MM.1S (cell line): ENCODE data around the gene TRNP1.

Source experiments
- DNase-seq: peaks from one replicate; pipeline ENCODE4 v3.0.0-alpha.2; 2015
- H2AFZ ChIP-seq: fragments of 300-600 bp; sonication (generic); 2 replicates; pipeline ENCODE4 v1.6.0; 2016; ENCODE audit warnings: antibody characterized with exemption, low read length
- H3F3A ChIP-seq: fragments of 300-600 bp; sonication (generic); 2 replicates; pipeline ENCODE4 v1.6.1; 2016; ENCODE audit warnings: mild to moderate bottlenecking, antibody characterized with exemption, low read length, moderate library complexity, mixed read lengths; ENCODE audit not compliant: insufficient read depth
- H3K27ac ChIP-seq: fragments of 300-600 bp; sonication (generic); 2 replicates; pipeline ENCODE4 v1.5.1; 2016; ENCODE audit warnings: mild to moderate bottlenecking, low read length
- H3K27me3 ChIP-seq: fragments of 300-600 bp; sonication (generic); replicated peaks from 2 replicates; pipeline ENCODE4 v1.6.0; 2016; ENCODE audit warnings: low read length; ENCODE audit not compliant: insufficient read depth
- H3K36me3 ChIP-seq: fragments of 300-600 bp; sonication (generic); replicated peaks from 2 replicates; pipeline ENCODE4 v1.6.1; 2016; ENCODE audit warnings: mild to moderate bottlenecking, low read length, mixed read lengths; ENCODE audit not compliant: insufficient read depth
- H3K4me1 ChIP-seq: fragments of 300-600 bp; sonication (generic); 2 replicates; pipeline ENCODE4 v1.6.1; 2016; ENCODE audit warnings: low read length, mixed read lengths
- H3K4me2 ChIP-seq: fragments of 300-600 bp; sonication (generic); 2 replicates; pipeline ENCODE4 v1.6.0; 2016; ENCODE audit warnings: low read depth, low read length
- H3K4me3 ChIP-seq: fragments of 300-600 bp; sonication (generic); 2 replicates; pipeline ENCODE4 v1.5.1; 2016; ENCODE audit warnings: low read length, mixed read lengths
- H3K79me2 ChIP-seq: fragments of 300-600 bp; sonication (generic); 2 replicates; pipeline ENCODE4 v1.6.1; 2016; ENCODE audit warnings: mixed run types, low read length, mixed read lengths
- H3K9ac ChIP-seq: fragments of 300-600 bp; sonication (generic); 2 replicates; pipeline ENCODE4 v1.6.1; 2016; ENCODE audit warnings: low read length, mixed read lengths
- H3K9me2 ChIP-seq: fragments of 300-600 bp; sonication (generic); replicated peaks from 2 replicates; pipeline ENCODE4 v1.6.1; 2016; ENCODE audit warnings: mild to moderate bottlenecking, low read length, mixed read lengths; ENCODE audit not compliant: insufficient read depth
- H3K9me3 ChIP-seq: fragments of 300-600 bp; sonication (generic); replicated peaks from 2 replicates; pipeline ENCODE4 v1.6.1; 2016; ENCODE audit warnings: mild to moderate bottlenecking, low read length, mixed read lengths; ENCODE audit not compliant: insufficient read depth
- H4K20me1 ChIP-seq: fragments of 300-600 bp; sonication (generic); 2 replicates; pipeline ENCODE4 v1.6.1; 2016; ENCODE audit warnings: mild to moderate bottlenecking, low read length, moderate library complexity, mixed read lengths; ENCODE audit not compliant: insufficient read depth
- CTCF ChIP-seq: fragments of 300-600 bp; sonication (generic); IDR thresholded peaks from 2 replicates; pipeline ENCODE4 v1.5.1; 2016; ENCODE audit warnings: antibody characterized with exemption, low read length, mixed read lengths
- EZH2 ChIP-seq: fragments of 300-600 bp; sonication (generic); optimal IDR thresholded peaks from 2 replicates; pipeline ENCODE3; 2017; ENCODE audit warnings: low read depth, mild to moderate bottlenecking, antibody characterized with exemption, low read length, mixed read lengths
- EZH2phosphoT487 ChIP-seq: fragments of 300-600 bp; sonication (generic); IDR thresholded peaks from 2 replicates; pipeline ENCODE4 v1.6.1; 2018; ENCODE audit warnings: antibody characterized with exemption, low read length

The TRNP1 gene

GRCh38 chr1:26970810-26971209 is 22.7 kb upstream of the TRNP1 start:
- Histone ChIP-seq H3K9me2 (no peaks in the 10 kb centered on the region), H3K27ac (no peak overlapping the region), H2AFZ (no peak overlapping the region), H3F3A (no peaks in the 10 kb centered on the region), H3K9ac (no peak overlapping the region), H3K4me1 (no peaks in the 10 kb centered on the region), H3K9me3 (no peaks in the 10 kb centered on the region), H3K4me3 (no peak overlapping the region), H3K27me3 (peaks cover 4% of the 10 kb centered on the region; the same call in 1 of the 2 replicates), H4K20me1 (no peaks in the 10 kb centered on the region), H3K36me3 (no peaks in the 10 kb centered on the region), H3K79me2 (no peaks in the 10 kb centered on the region), H3K4me2 (no peak overlapping the region)
- TF ChIP-seq CTCF (no peak), EZH2phosphoT487 (no peak), EZH2 (no peak)
- no peak for DNase-seq

- Histone ChIP-seq H3K4me2 (no peak overlapping the region), H3K36me3 (no peaks in the 10 kb centered on the region), H3K27me3 (0 out of 2 replicates have a peak, but pooled peaks cover 3% of the 10 kb centered on the region), H3K79me2 (no peaks in the 10 kb centered on the region), H3K4me1 (no peaks in the 10 kb centered on the region), H3K9me2 (no peaks in the 10 kb centered on the region), H3K9ac (no peak overlapping the region), H3K4me3 (no peak overlapping the region), H3K9me3 (no peaks in the 10 kb centered on the region), H2AFZ (no peak overlapping the region), H3K27ac (no peak overlapping the region), H3F3A (no peaks in the 10 kb centered on the region), H4K20me1 (no peaks in the 10 kb centered on the region)
- TF ChIP-seq CTCF (no peak), EZH2 (no peak), EZH2phosphoT487 (no peak)
- no peak for DNase-seq
Observed at GRCh38 chr1:26971590-26971989, 21.9 kb upstream of the TRNP1 start.

DNA sequence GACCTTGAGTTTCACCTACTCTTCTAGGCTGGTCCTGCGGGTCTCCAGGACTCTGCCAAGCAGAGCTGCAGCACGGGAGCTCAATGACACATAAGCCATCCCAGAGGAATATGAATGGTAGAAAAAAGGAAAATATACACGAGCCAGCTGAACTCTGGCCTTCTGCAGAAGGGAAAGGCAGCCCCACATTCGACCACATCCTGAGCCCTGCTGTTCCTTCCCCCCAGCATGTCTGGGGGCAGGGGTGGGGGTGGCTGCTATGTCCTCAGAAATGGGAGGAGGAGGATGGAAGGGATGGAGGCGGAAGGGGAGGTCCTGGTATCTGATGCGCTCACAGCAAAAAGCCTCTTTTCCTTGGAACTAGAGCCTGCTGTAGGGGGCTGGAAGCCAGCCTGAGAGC is 21.1 kb upstream of the TRNP1 start:
- Histone ChIP-seq H3K27me3 (no peaks in the 10 kb centered on the region), H3K9me2 (no peaks in the 10 kb centered on the region), H3K4me3 (no peak overlapping the region), H3K4me2 (no peak overlapping the region), H2AFZ (no peak overlapping the region), H3K79me2 (no peaks in the 10 kb centered on the region), H4K20me1 (no peaks in the 10 kb centered on the region), H3K27ac (no peak overlapping the region), H3F3A (no peaks in the 10 kb centered on the region), H3K36me3 (no peaks in the 10 kb centered on the region), H3K4me1 (no peaks in the 10 kb centered on the region), H3K9me3 (no peaks in the 10 kb centered on the region), H3K9ac (no peak overlapping the region)
- TF ChIP-seq EZH2phosphoT487 (no peak), CTCF (no peak)
- DNase-seq: no peak

DNA sequence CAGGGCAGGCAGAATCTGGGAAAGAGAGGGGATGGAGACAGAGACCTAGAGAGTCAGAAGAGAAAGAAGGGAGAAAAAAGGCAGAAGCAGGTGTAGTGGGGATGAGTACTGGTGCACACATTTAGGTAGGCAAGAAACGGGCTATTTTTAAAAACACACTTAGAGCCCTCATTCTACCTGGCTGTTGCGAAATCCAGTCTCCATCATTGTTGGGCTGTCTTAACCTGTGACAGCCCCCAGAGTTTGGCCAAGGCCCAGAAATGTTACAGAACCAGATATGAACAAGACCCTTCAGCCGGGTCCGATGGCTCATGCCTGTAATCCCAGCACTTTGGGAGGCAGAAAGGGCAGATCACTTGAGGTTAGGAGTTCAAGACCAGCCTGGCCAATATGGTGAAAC is 20.7 kb upstream of the TRNP1 start:
- Histone ChIP-seq H3K27me3 (no peaks in the 10 kb centered on the region), H3K79me2 (no peaks in the 10 kb centered on the region), H2AFZ (no peak overlapping the region), H3K9me3 (no peaks in the 10 kb centered on the region), H3K9ac (no peak overlapping the region), H3K27ac (no peak overlapping the region), H3K4me2 (no peak overlapping the region), H3K4me3 (no peak overlapping the region), H4K20me1 (no peaks in the 10 kb centered on the region), H3F3A (no peaks in the 10 kb centered on the region), H3K9me2 (no peaks in the 10 kb centered on the region), H3K36me3 (no peaks in the 10 kb centered on the region), H3K4me1 (no peaks in the 10 kb centered on the region)
- TF ChIP-seq EZH2 (no peak), EZH2phosphoT487 (no peak), CTCF (no peak)
- no peak for DNase-seq
